ENCODE data around the gene PEX16. TPM values are rescaled to one million over a fixed set of nuclear protein-coding genes. Genes with fewer than 3 reads are reported as not detected.
A peak's percentile ranks its signal among the peaks of the same experiment; 100 is the strongest.

PEX16 gene
- total RNA-seq = 30.8 and 31.4 TPM in 2 replicates

GRCh38 chr11:45917623-45918330 is at the start of gene PEX16:
Gene PEX16, minus strand, starts transcription at chr11:45917877. Its CDS starts 66 bp downstream, at chr11:45917811.
- peak; percentile 90 to 98 for DNase-seq (ENCODE audit: low read depth in 2 of 2)

- DNase-seq (ENCODE audit: low read depth in 2 of 2) = peak; percentile 64 to 81
Observed at GRCh38 chr11:45964911-45965389, 47.3 kb upstream of the PEX16 start.

- no peak for DNase-seq (ENCODE audit: low read depth in 2 of 2)
Observed at GRCh38 chr11:45961751-45962240, 44.1 kb upstream of the PEX16 start.

- DNase-seq (ENCODE audit: low read depth in 2 of 2) = no peak
Observed at GRCh38 chr11:45960387-45961095, 42.9 kb upstream of the PEX16 start.

- peak; percentile 68 to 84 for DNase-seq (ENCODE audit: low read depth in 2 of 2)
Observed at GRCh38 chr11:45959851-45960250, 42.2 kb upstream of the PEX16 start.

GRCh38 chr11:45949992-45950407 is 32.3 kb upstream of the PEX16 start:
- no peak for DNase-seq (ENCODE audit: low read depth in 2 of 2)

GRCh38 chr11:45948356-45948755 is 30.7 kb upstream of the PEX16 start:
- no peak for DNase-seq (ENCODE audit: low read depth in 2 of 2)

GRCh38 chr11:45947885-45948284 is 30.2 kb upstream of the PEX16 start:
- DNase-seq (ENCODE audit: low read depth in 2 of 2) = no peak

GRCh38 chr11:45945397-45945999 is 27.8 kb upstream of the PEX16 start:
- no peak for DNase-seq (ENCODE audit: low read depth in 2 of 2)

GRCh38 chr11:45942381-45942780 is 24.7 kb upstream of the PEX16 start:
- no peak for DNase-seq (ENCODE audit: low read depth in 2 of 2)

GRCh38 chr11:45941285-45941684 is 23.6 kb upstream of the PEX16 start:
- DNase-seq (ENCODE audit: low read depth in 2 of 2) = no peak

- DNase-seq (ENCODE audit: low read depth in 2 of 2) = peak in 1 of 2 donors; percentile 15
Observed at GRCh38 chr11:45939836-45940235, 22.2 kb upstream of the PEX16 start.

- no peak for DNase-seq (ENCODE audit: low read depth in 2 of 2)
Observed at GRCh38 chr11:45937916-45938315, 20.2 kb upstream of the PEX16 start.

- no peak for DNase-seq (ENCODE audit: low read depth in 2 of 2)
Observed at GRCh38 chr11:45936511-45937054, 18.9 kb upstream of the PEX16 start.

GRCh38 chr11:45935349-45936064 is 17.8 kb upstream of the PEX16 start:
- no peak for DNase-seq (ENCODE audit: low read depth in 2 of 2)

GRCh38 chr11:45934580-45935318 is 17.1 kb upstream of the PEX16 start:
- no peak for DNase-seq (ENCODE audit: low read depth in 2 of 2)

- no peak for DNase-seq (ENCODE audit: low read depth in 2 of 2)
Observed at GRCh38 chr11:45933846-45934579, 16.3 kb upstream of the PEX16 start.

- no peak for DNase-seq (ENCODE audit: low read depth in 2 of 2)
Observed at GRCh38 chr11:45933131-45933831, 15.6 kb upstream of the PEX16 start.

GRCh38 chr11:45932217-45932616 is 14.5 kb upstream of the PEX16 start:
- no peak for DNase-seq (ENCODE audit: low read depth in 2 of 2)
